ENCODE measurements around the gene CCK.
A peak's percentile ranks its signal among the peaks of the same experiment; 100 is the strongest.

Gene CCK

DNA sequence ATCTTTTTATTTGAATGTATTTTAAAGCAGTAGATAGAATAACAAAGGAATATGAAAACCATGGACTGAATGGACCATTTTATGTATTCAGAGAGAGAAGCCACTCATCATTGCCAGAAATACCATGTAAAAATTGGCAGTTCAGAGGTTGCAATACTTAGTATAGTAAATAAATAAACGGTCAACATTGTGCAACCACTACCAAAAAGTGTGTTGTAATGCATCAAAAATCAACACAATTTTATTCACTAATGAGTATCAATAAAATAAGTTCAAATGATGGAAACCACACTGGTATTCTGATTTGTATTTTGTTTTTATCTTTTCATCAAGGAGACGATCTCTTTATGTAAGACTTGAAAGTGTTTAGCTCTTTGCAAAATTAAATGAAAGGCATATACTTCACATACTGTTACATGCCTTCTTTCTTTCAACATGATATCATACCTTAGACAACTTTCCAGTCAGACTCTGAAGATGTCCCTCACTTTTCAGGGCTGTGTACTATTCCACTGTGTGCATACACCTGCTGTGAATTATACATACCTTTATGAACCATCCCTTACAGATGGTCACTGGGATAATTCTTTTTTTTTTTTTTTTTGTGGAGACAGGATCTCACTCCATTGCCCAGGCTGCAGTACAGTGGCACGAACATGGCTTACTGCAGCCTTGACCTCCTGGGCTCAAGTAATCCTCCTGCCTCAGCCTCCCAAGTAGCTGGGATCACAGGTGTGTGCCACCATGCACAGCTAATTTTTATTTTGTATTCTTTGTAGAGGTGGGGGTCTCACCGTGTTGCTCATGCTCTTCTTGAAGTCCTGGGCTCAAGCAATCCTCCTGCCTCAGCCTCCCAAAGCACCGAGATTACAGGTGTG is 40.3 kb downstream of the CCK start:
- DNase-seq (ENCODE audit: low read depth, low spot score) = no peak

DNA sequence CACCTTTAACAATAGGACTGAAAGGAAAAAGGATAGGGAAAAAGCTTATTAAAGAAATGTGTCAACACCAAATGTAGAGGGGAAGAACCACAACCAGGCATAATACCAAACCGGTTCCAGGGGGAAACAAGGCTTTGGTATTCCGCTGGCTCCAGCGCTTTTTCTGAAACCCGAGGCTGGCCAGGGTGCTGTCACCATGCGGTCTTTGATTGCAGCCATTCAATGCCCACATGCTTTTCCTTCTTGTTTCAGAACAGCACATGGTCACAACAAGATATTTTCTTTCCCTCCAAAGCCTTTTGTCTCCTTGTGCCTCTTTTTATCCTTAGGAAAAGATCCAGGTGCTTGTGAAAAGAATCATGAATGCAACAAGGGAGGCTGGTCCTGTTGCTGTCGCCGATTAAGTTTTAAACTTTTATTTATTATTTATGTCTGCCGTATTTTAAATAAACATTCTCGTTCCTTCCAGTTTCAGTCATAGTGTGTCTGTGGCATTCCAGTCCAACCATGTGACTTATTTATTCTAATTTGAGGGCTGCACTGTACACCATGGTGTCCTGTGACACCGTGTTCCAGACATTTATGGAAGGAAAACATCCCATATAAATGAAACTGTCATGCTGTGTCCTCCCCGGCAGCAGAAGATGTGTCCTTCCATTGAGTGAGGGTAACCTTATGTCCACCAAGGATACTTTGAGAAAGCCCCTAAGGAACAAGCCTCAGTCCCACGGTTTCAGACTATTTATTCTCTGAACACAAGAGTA is 41.1 kb downstream of the CCK start:
- DNase-seq (ENCODE audit: low read depth, low spot score) = no peak

DNA sequence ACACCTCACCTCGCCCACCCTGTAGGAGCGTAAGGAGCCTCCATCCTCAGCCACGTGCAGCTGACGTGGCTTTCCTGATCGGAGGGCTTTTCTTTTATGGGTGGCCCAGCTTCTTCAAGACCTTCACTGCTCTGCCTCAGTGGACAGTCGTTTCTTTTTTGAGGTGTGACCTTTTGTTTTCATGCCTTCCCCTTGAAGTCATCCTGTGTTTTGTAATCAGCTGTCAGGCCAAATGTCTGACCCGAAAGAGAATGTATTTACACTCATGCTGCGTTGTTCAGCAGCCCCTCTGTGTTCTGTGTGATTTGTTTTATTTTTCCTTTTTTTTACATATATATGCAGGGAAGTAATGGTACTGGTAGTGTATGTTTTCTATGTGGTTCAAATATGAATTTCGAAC is 41.8 kb downstream of the CCK start:
- no peak for DNase-seq (ENCODE audit: low read depth, low spot score)

DNA sequence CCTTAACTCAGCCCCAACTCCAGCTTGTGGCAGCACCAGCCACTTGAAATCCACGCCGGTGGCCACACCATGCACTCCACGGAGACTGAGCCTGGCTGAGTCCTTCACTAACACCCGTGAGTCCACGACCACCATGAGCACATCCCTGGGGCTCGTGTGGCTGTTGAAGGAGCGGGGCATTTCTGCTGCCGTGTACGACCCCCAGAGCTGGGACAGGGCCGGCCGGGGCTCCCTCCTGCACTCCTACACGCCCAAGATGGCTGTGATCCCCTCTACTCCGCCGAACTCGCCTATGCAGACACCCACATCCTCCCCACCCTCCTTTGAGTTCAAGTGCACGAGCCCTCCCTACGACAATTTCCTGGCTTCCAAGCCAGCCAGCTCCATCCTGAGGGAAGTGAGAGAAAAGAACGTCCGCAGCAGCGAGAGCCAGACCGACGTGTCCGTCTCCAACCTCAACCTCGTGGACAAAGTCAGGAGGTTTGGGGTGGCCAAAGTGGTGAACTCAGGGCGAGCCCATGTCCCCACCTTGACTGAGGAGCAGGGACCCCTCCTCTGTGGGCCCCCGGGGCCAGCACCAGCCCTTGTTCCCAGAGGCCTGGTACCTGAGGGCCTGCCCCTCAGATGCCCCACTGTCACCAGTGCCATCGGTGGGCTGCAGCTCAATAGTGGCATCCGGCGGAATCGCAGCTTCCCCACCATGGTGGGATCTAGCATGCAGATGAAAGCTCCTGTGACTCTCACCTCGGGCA is 42.9 kb downstream of the CCK start:
- no peak for DNase-seq (ENCODE audit: low read depth, low spot score)

DNA sequence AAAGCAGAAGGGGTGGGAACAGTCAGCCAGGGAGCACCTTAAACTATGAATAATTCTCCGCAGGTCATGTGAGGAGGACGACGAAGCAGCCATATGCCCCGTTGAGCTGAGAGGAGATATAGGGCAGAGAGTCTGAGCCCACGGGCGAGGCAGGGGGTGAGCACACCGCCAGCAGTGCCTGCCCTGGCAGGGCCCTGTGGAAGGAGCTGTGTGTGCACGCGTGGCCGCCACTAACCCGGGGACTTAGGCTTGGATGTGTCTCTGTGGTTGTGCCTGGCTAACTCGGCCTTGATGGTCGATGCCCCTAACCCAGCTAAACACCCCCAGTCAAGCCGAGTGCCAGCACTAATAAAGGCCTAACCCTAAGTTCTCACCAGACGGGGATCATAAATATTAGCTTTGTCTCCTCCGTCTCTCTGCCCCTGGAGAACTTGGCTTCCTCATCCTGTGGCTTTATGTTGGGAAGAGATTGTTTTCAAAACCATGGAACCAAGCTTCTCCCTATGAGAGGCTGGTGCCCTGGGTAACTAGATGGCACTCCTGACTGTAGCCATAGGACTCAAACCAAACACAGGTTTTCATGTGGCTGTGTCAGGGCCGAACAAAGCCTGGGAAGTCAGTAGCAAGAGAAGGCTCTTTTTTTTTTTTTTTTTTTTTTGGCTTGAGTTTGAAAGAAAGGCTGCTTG is 45.4 kb downstream of the CCK start:
- no peak for DNase-seq (ENCODE audit: low read depth, low spot score)

DNA sequence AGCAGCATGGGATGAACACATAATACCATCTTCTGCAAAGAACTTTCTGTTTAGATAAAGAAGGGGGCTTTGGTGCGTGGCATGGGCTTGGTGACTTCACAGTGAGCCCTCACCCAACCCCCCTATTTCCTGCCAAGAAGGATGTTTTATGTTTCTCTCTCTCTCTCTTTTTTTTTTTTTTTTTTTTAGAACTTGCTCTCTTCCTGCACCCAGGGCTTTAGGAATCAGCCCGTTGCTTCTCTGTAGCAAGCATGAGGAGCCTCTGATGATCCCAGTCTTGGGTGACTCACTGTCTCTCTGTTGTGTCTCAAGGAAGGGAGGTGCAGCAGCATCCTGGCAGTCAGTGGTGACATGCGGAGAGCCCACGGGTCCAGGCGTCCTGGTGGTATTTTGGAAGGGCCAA is 49.1 kb downstream of the CCK start:
- no peak for DNase-seq (ENCODE audit: low read depth, low spot score)

DNA sequence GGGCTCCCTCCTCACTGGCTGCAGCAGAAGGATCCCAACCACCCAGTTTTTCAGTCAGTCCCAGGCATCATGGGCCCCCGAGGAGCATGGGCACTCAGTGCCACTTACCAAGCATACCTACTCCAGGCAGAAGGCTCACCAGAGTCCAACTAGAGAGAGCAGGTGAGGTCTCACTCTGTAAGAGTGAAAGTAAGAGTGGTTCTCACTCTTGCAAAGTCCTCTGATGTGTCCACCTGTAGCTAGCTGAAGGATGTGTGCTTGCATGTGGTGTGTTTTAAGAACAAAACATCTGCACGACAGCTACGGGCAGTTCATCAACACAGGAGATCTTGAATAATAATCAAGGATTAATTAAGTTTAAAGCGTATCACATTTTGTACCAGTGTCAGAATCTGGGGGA is 49.7 kb downstream of the CCK start:
- no peak for DNase-seq (ENCODE audit: low read depth, low spot score)

DNA sequence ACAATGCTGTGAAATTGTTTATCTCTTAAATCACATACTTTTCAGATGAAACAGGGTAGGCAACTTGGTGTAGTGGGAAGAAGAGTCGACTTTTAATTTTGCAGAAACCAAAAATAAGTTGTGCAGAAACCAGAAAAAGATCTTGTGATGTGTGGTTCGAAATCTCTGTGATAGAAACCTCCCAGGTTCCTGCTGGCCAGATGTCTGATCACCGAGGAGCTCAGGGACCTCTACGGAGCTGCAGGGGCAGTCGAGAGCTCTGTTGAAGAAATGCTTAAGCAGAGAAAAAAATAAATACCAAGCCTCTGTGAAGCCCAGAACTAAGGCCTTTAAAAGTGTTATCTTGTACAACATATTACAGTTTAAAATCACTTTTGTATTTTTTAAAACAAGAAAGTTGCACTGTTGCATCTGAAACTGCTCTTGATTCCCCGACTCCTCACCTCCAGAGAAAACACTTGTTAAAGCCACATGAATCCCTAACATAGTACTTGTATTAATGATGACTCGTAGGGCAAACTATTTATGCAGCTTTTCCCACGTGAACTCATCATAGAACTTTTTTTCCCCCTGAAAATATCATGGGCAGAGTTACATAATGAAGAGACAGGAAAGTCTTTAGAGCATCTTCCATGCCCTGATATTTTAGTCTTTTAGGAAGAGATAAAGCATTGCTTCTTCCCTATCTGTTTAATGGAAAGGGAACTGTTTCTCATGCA is 51.3 kb downstream of the CCK start:
- no peak for DNase-seq (ENCODE audit: low read depth, low spot score)

DNA sequence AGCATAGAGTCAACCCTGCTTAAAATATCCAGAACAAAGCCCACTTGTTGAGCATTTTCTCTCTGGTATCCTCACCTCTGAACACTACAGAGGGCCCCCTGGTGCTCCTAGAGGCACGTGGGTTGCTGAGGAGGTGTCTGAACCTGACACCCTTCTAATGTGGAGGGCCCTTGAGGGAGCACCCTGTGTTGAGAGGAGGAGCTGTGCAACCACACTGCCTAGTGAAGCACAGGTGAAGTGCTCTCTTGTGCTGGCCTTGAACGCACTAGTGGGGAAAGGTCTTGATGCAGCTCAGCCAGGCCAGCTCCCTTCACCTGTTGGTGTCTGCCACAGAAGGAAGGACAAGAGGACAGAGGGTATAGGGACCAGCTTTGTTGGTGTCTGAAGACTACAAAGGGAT is 51.9 kb downstream of the CCK start:
- DNase-seq (ENCODE audit: low read depth, low spot score) = no peak

DNA sequence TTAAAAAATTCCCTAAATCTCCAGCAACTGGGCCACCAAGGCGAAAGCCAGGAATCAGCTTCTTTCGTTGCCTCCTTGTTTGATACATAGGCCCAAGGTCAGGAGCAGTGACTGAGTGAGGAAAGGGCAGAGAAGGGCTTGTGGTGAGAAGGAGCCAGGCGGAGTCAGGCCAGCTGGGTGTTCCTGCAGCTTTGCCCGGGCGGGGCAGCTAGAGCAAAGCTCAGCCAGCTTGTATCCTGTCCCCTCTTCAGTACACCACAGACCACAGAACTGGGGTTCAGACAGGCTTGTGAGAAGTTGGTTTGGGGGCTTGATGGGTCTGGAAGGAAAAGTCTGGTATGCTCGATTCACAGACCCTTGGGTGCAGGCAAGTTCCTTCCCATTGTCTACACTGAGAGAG is 52.6 kb downstream of the CCK start:
- no peak for DNase-seq (ENCODE audit: low read depth, low spot score)

DNA sequence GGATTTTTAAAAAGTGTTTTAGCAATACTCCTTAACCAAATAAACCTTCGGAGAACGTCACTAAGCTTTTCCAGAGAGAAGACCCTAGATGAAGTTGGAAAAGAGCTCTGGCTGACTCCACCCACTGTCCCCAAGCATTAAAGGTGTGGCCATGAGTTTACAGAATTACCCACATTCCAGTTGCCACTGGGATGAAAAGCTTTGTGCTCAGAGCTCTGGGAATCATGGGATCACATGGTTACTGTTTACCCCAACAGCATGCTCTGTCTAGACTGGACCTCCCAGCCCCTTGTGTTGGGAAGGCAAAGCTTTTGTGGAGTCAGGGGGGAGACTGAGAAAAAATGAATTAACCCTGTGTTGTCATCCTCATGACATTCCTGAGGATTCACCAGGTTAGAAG is 55.3 kb downstream of the CCK start:
- DNase-seq (ENCODE audit: low read depth, low spot score) = peak; percentile 72

DNA sequence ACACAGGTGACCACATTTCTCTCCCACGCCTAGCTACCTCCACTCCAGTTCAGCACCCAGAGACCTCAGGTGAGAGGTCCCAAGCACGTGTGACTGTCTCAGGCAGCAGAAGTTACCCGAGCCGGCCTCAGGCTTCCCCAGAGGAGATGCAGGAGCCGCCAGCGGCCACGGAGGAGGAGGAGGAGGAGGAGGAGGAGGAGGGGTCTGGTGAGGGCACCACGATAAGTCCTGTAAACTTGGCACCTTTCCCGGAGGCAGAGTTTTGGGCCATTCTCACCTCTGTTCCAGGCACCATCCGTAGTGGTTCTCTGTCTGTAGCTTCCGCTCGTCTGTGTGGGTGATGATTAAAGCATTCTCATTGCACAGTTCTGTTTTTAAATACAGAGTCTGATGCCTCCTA is 56.1 kb downstream of the CCK start:
- no peak for DNase-seq (ENCODE audit: low read depth, low spot score)
